Activated CD8-positive, alpha-beta memory T cell treated with anti-CD3 and anti-CD28 coated beads for 24 hours (primary cell): ENCODE measurements around the gene C1QTNF8.

Experiments used
- DNase-seq: peaks from one replicate; pipeline ENCODE4 v3.0.0-alpha.2; 2020

The C1QTNF8 gene

DNA sequence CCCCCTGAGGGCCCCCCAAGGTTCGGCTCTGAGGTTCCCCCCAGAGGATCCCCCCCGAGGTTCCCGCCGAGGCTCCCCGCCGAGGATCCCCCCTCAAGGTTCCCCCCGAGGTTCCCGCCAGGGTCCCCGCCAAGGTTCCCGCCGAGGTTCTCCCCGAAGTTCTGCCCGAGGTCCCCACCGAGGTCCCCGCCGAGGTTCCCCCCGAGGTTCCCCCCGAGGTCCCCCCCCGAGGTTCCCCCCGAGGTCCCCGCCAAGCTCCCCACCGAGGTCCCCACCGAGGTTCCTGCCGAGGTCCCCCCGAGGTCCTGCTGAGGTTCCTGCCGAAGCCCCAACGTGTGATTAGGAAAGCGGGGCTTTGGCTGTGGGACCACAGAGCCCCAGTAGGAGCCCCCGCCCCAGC lies 55.7 kb downstream of the C1QTNF8 start:
- no peak for DNase-seq

DNA sequence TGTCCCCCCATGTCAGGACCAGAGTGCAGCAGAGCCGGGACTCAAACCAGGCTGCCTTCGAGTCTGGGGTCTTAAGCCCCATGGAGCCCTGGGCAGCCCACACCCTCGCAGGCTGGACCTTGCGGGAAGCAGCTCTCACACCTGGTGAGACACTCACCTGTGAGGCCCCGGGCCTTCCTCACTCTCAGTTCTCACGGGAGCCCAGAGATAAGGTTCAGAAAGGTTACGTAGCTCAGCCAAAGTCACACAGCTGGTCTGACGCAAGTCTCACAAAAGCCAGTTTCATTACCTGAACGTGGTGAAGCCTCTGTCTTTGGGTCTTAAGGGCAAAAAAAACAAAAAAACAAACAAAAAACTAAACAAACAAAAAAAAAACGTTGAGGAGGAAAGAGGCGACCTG lies 56.3 kb downstream of the C1QTNF8 start:
- no peak for DNase-seq

GRCh38 chr16:1038932-1039331 lies 57.1 kb downstream of the C1QTNF8 start:
- no peak for DNase-seq
